Heart left ventricle (tissue), 16 donors: ENCODE data around the gene CAPN14. TPM values are rescaled to one million over a fixed set of nuclear protein-coding genes. Genes with fewer than 3 reads are reported as not detected.

Source experiments
- ATAC-seq, 4 donors: fragments of 200-7000 bp; cut with Tn5 transposase; one replicate each; pipeline ENCODE4 v1.9.1; 2020 to 2022; ENCODE audit warnings: moderate library complexity in 4 of 4, mild to moderate bottlenecking in 3 of 4, moderate number of reproducible peaks in 1 of 4
- DNase-seq, 5 donors: peaks; one replicate each; pipeline ENCODE4 v3.0.0-alpha.2; 2020
- H3K27ac ChIP-seq, 12 donors: fragments of 200-600 bp; sonication (generic) in 4 of 12; one replicate each; pipeline versions ENCODE4 v1.5.0 to v1.8.0; 2016 to 2022; ENCODE audit warnings: mild to moderate bottlenecking in 2 of 12
- H3K27me3 ChIP-seq, 9 donors: fragments of 200-600 bp; sonication (generic) in 2 of 9; one replicate each; pipeline versions ENCODE4 v1.5.1 to v1.8.0; 2016 to 2022; ENCODE audit warnings: mild to moderate bottlenecking in 3 of 9
- H3K36me3 ChIP-seq, 9 donors: fragments of 200-600 bp; sonication (generic) in 2 of 9; one replicate each; pipeline versions ENCODE4 v1.5.0 to v1.8.0; 2018 to 2022; ENCODE audit warnings: mild to moderate bottlenecking in 2 of 9
- H3K4me1 ChIP-seq, 12 donors: fragments of 200-600 bp; sonication (generic) in 4 of 12; one replicate each; pipeline versions ENCODE4 v1.5.0 to v1.8.0; 2016 to 2022; ENCODE audit warnings: mild to moderate bottlenecking in 3 of 12
- H3K4me3 ChIP-seq, 12 donors: fragments of 200-600 bp; sonication (generic) in 4 of 12; one replicate each; pipeline versions ENCODE4 v1.5.0 to v1.8.0; 2017 to 2022; ENCODE audit warnings: mild to moderate bottlenecking in 9 of 12, moderate library complexity in 4 of 12
- H3K9me3 ChIP-seq, 12 donors: fragments of 200-600 bp; sonication (generic) in 4 of 12; one replicate each; pipeline versions ENCODE4 v1.5.0 to v1.8.0; 2016 to 2022; ENCODE audit warnings: mild to moderate bottlenecking in 1 of 12
- CTCF ChIP-seq, 12 donors: fragments of 200-600 bp; sonication (generic) in 4 of 12; IDR thresholded peaks; one replicate each; pipeline versions ENCODE4 v1.5.0 to v1.8.0; 2018 to 2022; ENCODE audit warnings: antibody characterized with exemption in 12 of 12, mild to moderate bottlenecking in 5 of 12
- POLR2A ChIP-seq, 2 donors: fragments of 450-650 bp; IDR thresholded peaks; one replicate each; pipeline ENCODE4 v1.6.1; 2017; ENCODE audit warnings: antibody characterized with exemption in 2 of 2, mild to moderate bottlenecking in 2 of 2, moderate library complexity in 2 of 2
- WGBS, 4 donors: extraction: QIAGEN DNeasy Blood & Tissue Kit in 2 of 4; methylation state at CpG; one replicate each; pipeline versions ENCODE4 v1.1.5 to v1.1.7; 2013 to 2018; 5-methylcytosine and 5-hydroxymethylcytosine counted together
- intact Hi-C, 10 donors: fragments of 100-400 bp; cut with DNase I; formaldehyde crosslinking; loops; one replicate each; pipeline versions ENCODE4 v1.11.1 to v1.14.2; 2022
- polyA plus RNA-seq, 2 donors: library from polyadenylated mRNA; stranded (reverse); fragments of 200-250 nt; gene quantifications; one replicate each; pipeline ENCODE4 v1.2.3, GENCODE V29; 2013
- total RNA-seq, 9 donors: library from RNA; depleted of rRNA in 2 of 9; stranded (reverse); fragments of >200 nt in 2 of 9; fragmentation: NEBNext Ultra II Directional in 3 of 9; extraction: Animal tissue kit (Norgen Biotek cat#: 25700) in 3 of 9; gene quantifications; one replicate each; pipeline versions ENCODE4 v1.1.0 to v1.2.4, GENCODE V29; 2016 to 2023
- donor health status: ischemic (EF 13 %, LVEDD 7.1; RV severe dilation, severe dysfunction).
- donor health status: healthy with polysubstance abuse.
- donor health status: DM: no; HTN: yes; CAD: no.
- donor health status: DM: no; HTN: no; CAD: no.
- donor health status: ischemic (EF 25% LVEDD 6.9; RV normal size, moderate dysfunction).
- donor health status: ischemic (EF 25% LVEDD 5.7; RV mildly dilated, moderate dysfunction).
- donor health status: healthy.
- donor health status: DM: yes; HTN: yes; CAD: no.
- donor health status: ischemic (EF 35%, LVEDD 5.7; RV mildly dilated, moderate dysfunction).
- donor health status: nonischemic (EF 11% LVEDD 7.7; RV severe dilation, severe dysfunction).
- donor health status: DM: yes; HTN: yes; CAD: no.
- donor health status: PGD.
- donor health status: ischemic (EF 29% LVEDD 5.4; RV normal size, mild dysfunction).
- donor health status: nonischemic (EF 23%, LVEDD 6.1; RV moderate dilation, normal function).

CAPN14 gene
- total and polyA plus RNA-seq, 11 donors = 0.04 to 0.44 (median 0.17) TPM

- DNase-seq = no peak
- H3K27me3 ChIP-seq = no peaks in the 10 kb centered on the region
- ATAC-seq = peak; percentile 68 to 76 (median 74)
- no peak overlapping the region for H3K27ac ChIP-seq
- peaks cover 0 to 43% (median 24%) of the 10 kb centered on the region in 9 donors for H3K36me3 ChIP-seq
- no peaks in the 10 kb centered on the region for H3K9me3 ChIP-seq
- 72 to 78% (median 77%) methylated on average over 3 of the region's 3 CpGs for WGBS, 4 donors
- H3K4me1 ChIP-seq = peaks cover 0 to 5% (median 0%) of the 10 kb centered on the region in 12 donors
- peak in 8 of 12 donors; percentile 13 to 44 (median 31) for TF ChIP-seq CTCF (IDR thresholded peaks at IDR 0.05)
- no peak for TF ChIP-seq POLR2A (IDR thresholded peaks at IDR 0.05)
- intact Hi-C loops = no loop called here
- H3K4me3 ChIP-seq = no peak overlapping the region
Observed at GRCh38 chr2:31263636-31264190, 46.4 kb upstream of the CAPN14 start.

GRCh38 chr2:31260870-31261269 is 43.6 kb upstream of the CAPN14 start:
- WGBS, 4 donors = 87 to 96% (median 92%) methylated on average over 3 to 4 of the region's 4 CpGs
- no peaks in the 10 kb centered on the region for H3K9me3 ChIP-seq
- no peak for ATAC-seq
- H3K27ac ChIP-seq = no peak overlapping the region
- peak in 1 of 5 donors; percentile 17 for DNase-seq
- TF ChIP-seq CTCF (IDR thresholded peaks at IDR 0.05) = no peak
- no peak for TF ChIP-seq POLR2A (IDR thresholded peaks at IDR 0.05)
- H3K4me1 ChIP-seq = peaks cover 0 to 17% (median 0%) of the 10 kb centered on the region in 12 donors
- H3K4me3 ChIP-seq = no peak overlapping the region
- peaks cover 0 to 39% (median 19%) of the 10 kb centered on the region in 9 donors for H3K36me3 ChIP-seq
- intact Hi-C loops = no loop called here
- H3K27me3 ChIP-seq = no peaks in the 10 kb centered on the region

GRCh38 chr2:31259075-31259474 is 41.8 kb upstream of the CAPN14 start:
- no peaks in the 10 kb centered on the region for H3K27me3 ChIP-seq
- no peak overlapping the region for H3K27ac ChIP-seq
- WGBS, 4 donors = 89 to 97% (median 93%) methylated on average over 3 of the region's 3 CpGs
- no peak overlapping the region for H3K4me3 ChIP-seq
- DNase-seq (no peak), ATAC-seq (no peak)
- TF ChIP-seq CTCF (IDR thresholded peaks at IDR 0.05) = no peak
- TF ChIP-seq POLR2A (IDR thresholded peaks at IDR 0.05) = no peak
- H3K9me3 ChIP-seq = no peaks in the 10 kb centered on the region
- peaks cover 0 to 43% (median 19%) of the 10 kb centered on the region in 9 donors for H3K36me3 ChIP-seq
- intact Hi-C loops = no loop called here
- peaks cover 0 to 17% (median 0%) of the 10 kb centered on the region in 12 donors for H3K4me1 ChIP-seq

GRCh38 chr2:31258351-31258750 is 41.0 kb upstream of the CAPN14 start:
- Histone ChIP-seq H3K4me3 (no peak overlapping the region), H3K36me3 (peaks cover 0 to 41% (median 19%) of the 10 kb centered on the region in 9 donors), H3K27ac (no peak overlapping the region), H3K4me1 (peaks cover 0 to 17% (median 0%) of the 10 kb centered on the region in 12 donors), H3K27me3 (no peaks in the 10 kb centered on the region), H3K9me3 (no peaks in the 10 kb centered on the region)
- DNase-seq = peak in 1 of 5 donors; percentile 6
- intact Hi-C loops = no loop called here
- WGBS, 4 donors = 71 to 80% (median 76%) methylated on average over 5 of the region's 5 CpGs
- ATAC-seq = no peak
- TF ChIP-seq POLR2A (IDR thresholded peaks at IDR 0.05) = no peak
- TF ChIP-seq CTCF (IDR thresholded peaks at IDR 0.05) = no peak
